ENCODE results near the gene PSME1.

PSME1 gene

DNA sequence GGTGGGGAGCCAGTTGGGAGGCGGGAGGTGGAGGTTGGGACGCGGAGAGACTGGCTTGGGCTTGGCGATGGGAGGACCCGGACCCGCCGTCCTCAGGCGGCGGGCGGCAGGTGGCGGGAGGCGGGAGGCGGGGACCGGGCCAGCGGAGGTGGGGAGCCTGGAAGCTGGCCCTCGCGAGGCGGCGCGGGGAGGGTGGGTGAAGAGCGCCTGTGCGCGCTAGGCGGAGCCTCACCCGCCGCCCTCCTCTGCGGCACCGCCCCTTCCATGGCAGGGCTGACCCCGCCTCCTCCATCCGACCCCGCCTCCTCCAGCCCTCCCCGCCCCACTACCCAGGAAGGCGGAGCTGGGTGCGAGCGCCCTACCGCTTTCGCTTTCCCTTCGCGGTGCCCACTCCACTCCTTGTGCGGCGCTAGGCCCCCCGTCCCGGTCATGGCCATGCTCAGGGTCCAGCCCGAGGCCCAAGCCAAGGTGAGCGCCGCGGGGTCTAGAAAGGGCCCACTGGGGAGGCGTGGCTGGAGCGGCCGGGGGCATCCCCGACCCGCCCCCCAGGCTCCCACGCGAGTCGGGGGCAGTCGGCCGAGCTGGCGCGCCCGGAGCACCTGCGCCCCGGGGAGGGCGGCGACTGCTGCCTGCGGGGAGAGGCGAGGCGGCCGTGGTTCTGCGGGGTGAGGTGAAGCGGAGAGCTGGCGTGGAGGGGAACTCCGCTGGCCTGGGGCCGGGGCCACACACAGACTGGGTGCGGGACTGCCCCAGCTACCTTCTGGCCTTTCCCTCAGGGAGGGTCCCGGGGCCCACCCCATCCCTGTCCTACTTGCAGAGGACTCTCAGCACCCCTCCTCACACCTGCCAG is at the start of gene PSME1:
Gene PSME1 (plus strand): TSS at position 361 of the 850 bp plus-strand sequence. CDS start 69 bp downstream, at position 430.
- DNase-seq: peak; percentile 80

DNA sequence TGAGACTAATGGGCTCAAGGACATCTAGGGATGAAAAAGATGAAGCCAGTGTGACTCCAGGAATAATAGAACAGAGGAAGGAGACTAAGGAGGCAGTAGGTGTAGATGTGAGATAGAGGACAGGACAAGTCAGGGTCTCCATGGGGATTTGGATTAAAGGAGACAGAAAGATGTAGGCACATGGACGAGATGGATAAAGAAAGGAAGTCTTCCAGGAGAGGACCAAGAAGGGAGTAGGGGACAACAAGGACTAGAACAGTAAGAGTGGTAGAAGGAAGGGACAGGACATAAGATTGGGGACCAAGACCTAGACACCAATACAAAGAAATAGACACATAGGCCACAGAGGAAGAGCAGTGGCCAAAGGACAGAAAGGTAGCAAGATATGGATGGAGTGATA is 49.0 kb upstream of the PSME1 start:
- DNase-seq: no peak

DNA sequence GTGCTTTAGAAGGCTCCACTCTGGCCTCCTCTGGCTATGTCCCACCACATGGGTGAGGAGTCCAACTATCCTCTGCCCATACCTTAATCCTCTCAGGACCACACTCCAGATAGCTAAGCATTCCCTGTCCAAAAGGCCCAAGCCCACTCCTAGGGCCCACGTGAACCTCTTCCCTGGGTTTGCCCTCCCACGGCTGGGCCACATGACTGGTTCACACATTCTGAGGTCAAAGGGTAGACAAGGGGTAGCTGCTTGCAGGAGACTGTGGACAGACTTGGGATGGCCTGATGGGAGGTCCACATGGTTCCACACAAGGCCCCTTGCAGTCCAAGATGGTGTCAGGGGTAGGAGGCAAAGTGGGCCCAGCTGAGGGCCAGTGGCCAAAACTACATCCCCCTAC is 47.9 kb upstream of the PSME1 start:
- no peak for DNase-seq

DNA sequence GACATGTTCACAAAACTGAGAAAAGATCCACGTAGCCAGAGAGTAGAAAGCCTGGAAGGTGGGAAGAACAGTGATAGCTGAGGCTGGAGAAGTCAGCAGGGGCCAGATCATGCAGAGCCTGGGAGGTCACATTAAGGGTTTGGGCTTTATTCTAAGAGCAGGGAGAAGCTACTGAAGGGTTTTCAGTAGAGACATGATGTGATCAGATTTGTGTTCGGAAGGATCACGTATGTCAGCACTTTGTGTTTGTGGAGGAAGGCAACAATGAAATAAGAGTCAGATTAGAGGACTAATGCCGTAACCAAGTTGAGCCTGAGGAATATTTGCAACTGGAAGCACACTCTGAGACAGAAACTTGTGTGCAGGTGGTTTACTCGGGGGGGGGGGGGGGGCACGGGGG is 46.1 kb upstream of the PSME1 start:
- DNase-seq: no peak

DNA sequence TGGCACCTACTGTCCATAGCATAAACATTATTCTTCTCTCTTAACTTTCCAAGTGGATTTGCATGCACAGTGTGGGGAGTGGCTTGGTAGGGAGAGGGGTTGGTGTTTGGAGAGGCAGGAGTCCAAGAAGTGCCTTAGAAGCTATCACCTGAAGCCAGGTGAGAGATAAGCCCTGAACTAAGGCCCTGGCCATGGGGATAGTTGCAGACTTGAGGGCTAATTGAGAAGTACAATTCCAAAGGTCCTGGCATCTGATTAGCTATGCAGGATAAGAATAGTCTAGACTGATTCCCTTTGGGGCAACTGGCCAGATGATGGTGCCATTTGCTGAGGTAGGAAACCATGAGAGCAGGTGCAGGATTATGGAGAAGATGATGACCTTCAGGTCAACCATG is 43.9 kb upstream of the PSME1 start:
- DNase-seq: no peak

DNA sequence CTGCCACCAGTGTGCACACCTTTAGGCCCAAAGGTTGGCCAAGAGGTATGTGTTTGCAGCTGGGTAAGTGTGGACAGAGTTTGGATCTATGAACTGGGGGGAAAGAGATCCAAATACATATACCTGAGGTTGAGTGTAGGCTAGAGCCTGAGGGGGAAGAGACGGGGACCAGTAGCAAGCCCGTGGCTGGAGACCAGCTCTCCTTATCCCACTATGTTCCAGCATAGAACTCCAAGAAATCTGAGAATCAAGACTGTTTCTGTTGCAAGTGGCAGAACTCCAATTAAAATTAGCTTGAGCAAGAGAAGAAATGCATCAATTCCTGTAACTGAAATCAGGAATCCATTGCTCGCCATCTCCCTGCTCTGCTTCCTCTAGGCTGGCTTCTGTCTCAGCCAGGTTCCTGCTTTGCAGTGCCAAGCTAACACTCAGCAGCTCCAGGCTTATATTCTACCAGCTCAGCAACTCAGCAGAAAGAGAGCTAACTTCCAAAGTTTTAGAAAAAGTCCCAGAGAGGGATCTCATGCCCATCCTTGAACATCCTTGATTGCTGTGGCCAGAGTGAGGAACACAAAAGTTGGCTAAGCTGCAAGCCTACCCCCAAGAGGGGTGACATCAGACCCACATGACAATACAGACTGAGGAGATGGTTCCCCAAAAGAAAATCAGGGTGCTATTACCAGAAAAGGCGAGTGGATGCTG is 43.3 kb upstream of the PSME1 start:
- no peak for DNase-seq

DNA sequence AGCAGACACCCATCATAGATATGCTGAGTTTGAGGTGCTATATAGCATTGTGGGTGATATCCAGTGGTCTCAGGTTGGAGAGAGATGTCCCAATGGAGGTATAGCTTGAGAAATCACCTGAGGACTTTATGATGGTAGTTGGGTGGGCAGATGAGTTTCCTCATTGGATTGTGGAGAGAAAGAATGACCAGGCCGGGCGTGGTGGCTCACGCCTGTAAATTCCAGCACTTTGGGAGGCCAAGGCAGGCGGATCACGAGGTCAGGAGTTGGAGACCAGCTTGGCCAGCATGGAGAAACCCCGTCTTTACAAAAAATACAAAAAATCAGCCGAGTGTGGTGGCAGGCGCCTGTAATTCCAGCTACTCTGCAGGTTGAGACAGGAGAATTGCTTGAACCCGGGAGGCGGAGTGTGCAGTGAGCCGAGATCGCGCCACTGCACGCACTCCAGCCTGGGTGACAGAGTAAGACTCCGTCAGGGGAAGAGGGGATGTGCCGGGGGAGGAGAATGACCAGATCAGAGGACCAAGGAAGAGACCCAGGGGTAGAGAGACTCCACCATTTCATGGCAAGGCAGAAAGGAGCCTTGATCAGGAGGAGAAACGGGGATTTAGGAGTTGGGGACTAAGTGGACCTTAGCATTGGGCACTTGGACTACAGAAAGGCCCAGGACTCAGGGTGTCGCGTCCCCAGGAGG is 42.6 kb upstream of the PSME1 start:
- no peak for DNase-seq

DNA sequence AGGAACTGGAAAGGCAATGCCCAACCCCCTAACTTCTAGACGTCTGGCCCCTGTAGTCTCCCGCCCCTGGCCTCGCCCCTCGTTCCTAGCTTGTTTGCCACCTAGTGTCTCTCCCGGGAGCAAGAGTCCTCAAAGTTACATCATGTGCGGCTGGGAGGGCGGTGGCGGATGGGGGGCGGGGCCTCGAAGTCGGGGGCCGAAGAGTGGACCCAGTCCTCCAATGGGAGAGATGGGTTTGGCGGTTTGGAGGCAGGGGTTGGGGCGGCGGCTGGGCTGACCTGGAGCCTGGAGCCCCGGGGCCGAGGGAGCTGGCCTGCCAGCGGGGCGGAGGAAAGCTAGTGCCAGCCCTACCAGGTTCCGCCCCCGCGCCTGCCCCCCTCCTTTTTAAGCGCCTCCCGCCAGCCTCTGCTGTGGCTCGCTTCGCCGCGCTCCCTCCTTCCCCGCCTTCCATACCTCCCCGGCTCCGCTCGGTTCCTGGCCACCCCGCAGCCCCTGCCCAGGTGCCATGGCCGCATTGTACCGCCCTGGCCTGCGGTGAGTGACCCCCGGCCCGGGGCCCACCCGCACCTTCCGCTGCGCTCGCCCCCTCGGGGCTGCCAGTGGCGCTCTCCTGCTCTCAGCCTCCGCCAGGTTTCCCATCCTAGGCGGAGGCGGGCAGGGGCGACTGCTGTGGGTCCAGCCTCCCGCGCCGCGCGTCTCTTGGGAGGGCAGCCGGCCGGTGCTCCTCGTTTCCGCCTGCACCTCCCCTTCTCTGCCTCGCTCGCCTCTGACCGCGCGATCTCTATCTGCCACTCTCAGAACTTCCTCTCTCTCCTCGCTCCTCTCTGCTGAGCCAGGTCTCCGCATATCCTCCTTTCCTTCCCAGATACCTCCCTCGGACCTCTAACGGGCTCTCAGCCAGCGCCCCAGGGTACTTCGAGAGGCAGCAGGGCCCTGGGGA is 41.8 kb upstream of the PSME1 start, which contains the start of gene PCK2:
Gene PCK2 (plus strand): TSS at position 411 of the 940 bp plus-strand sequence. CDS start 95 bp downstream, at position 506.
- peak; percentile 91 for DNase-seq

DNA sequence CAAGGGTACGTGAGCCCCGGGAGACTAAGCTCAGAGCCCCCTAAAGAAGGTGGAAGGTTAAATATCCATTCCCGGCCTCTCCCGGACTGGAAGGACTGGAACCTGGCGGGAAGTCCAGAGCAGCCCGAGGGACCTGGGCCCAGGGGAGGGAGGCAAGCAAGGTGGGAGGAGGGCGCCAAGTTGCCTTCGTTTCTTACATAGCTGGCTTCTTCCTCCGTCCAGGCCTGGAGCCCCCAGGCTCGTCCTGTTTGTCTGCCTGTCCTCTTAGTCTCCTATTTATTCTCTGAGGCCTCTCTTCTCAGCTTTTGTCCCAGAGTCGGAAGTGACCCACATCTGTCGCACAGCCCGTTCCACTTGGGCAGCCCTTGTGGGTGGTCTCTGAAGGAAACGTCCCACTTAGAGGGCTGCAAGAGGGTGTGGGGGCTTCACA is 41.1 kb upstream of the PSME1 start:
- no peak for DNase-seq

DNA sequence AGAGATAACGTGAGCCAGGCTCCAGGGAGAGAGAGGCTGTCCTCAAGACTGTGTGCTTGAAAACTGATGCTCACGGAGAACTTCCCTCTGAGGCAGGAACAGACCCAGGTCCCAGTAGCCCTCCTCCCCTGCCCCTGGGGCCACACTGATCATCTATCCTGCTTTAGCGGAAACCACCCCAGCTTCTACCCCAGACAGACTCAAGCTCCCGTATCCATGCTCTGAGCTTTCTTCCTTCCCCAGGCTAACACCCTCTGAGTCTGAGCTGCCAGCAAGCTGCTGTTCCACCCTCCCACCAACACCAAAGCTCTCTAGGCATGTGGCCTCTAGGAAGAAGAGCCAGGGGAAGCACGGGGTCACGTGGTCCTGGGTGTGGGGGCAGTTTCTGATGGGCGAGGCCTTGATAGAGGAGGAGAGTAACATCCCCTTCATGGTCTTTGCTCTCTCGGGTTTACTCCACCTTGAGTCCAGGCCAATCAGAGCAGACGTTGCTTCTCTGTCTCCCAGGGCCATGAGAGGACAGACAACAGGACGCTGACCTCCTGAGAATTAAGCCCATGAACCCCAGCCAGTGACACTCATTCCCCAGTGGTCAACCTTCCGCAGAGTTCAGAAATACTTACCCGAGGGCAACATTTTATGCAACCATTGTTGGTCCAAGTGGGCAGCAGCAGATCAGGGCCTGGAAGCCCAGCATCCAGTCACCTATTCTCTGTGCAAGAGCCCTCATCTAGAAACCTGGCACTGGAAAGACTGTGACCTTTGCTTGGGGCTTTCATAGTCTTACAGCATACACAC is 40.5 kb upstream of the PSME1 start:
- peak; percentile 28 for DNase-seq

DNA sequence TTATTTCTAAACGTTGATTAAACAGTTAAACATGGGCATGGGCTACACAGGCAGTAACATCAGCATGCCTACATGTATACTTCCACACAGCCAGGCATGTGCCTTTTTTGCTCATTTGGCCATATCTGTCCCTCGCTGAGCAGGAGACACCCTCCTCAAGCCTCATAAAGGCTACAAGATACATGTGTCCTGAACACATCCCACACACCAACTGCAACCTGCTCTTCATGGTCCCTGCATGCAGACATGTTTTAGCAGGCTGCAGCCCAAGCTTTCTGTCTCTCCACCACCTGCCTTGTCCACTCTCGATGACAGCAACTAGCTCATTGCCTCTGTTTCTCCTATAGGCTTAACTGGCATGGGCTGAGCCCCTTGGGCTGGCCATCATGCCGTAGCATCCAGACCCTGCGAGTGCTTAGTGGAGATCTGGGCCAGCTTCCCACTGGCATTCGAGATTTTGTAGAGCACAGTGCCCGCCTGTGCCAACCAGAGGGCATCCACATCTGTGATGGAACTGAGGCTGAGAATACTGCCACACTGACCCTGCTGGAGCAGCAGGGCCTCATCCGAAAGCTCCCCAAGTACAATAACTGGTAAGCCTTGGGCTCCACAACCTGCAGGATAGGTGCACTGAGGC is 39.3 kb upstream of the PSME1 start:
- DNase-seq: no peak

DNA sequence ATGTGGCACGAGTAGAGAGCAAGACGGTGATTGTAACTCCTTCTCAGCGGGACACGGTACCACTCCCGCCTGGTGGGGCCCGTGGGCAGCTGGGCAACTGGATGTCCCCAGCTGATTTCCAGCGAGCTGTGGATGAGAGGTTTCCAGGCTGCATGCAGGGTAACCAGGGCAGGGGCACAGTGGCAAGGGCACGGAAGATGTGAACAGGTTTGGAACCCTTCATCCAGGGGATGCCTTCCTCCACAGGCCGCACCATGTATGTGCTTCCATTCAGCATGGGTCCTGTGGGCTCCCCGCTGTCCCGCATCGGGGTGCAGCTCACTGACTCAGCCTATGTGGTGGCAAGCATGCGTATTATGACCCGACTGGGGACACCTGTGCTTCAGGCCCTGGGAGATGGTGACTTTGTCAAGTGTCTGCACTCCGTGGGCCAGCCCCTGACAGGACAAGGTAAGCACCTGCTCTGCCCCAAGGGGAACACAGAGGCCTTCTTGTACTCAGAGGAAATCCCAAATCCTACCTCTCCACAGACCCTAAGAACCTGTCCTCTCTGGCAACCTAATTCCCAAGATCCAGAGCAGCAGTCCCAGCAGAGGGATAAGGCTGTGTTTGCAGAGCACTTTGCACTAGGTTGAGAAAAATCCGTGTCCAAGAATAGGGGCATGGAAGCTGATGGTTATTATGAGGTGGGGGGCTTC is 37.6 kb upstream of the PSME1 start:
- DNase-seq: no peak

DNA sequence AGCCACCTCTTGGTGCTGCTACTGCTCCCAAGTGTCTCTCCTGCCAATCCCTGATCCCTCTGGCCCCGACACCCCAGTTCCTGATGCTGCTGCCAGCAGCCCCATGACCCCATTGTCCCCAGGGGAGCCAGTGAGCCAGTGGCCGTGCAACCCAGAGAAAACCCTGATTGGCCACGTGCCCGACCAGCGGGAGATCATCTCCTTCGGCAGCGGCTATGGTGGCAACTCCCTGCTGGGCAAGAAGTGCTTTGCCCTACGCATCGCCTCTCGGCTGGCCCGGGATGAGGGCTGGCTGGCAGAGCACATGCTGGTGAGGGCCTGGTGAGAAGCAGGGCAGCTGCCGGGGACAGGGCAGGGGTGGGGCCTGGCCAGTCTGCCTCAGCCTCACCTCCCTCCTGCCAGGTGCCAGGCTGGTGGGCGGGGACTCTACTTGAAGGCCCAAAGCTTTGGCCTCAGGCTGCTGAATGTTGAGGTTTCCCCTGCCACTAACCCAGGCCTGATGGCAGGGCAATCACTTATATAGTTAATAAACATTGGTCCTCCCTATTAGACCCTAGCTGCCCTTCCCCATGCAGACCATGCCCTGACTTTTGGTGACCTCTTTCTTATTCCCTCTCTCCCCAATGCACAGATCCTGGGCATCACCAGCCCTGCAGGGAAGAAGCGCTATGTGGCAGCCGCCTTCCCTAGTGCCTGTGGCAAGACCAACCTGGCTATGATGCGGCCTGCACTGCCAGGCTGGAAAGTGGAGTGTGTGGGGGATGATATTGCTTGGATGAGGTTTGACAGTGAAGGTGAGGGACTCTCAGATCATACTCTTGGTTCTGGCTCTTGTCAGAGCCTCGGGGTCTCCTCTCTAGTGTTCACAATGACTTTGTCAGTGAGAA is 36.8 kb upstream of the PSME1 start:
- no peak for DNase-seq

DNA sequence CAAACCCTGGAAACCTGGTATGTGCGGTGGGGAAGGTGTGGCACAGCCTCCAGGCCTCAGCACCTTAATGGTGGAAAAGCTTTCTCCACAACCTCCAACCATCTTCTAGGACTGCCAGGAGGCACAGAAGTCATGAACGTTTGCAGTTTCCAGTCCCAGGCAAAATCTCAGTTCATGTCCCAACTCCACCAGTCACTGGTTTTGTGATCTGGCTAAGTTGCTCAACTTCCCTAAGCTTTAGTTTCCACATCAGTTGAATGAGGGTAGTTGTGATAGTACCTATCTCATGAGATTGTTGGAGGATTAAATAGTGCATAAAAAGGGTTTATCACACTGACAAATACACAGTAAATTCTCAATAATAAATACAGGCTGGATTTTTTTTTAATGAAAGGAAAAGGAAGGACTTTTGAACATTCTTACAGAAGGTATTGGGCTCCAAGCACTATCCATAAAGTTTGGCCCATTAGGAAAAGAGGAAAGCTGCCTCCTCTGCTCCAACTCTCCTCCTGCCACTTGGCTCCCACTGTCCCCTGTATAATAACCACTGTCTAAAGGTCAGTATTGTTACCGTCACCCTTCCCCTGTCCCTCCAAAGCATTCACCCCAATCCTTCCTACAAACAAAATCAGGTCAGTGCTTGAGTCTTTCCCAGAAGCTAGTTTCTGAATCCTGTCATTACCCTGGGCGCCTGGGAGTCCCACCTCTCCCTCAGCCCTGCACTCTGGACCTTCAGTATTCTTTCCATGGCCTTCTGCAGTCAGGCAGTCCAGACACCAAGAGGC is 35.6 kb upstream of the PSME1 start:
- DNase-seq: peak; percentile 34

DNA sequence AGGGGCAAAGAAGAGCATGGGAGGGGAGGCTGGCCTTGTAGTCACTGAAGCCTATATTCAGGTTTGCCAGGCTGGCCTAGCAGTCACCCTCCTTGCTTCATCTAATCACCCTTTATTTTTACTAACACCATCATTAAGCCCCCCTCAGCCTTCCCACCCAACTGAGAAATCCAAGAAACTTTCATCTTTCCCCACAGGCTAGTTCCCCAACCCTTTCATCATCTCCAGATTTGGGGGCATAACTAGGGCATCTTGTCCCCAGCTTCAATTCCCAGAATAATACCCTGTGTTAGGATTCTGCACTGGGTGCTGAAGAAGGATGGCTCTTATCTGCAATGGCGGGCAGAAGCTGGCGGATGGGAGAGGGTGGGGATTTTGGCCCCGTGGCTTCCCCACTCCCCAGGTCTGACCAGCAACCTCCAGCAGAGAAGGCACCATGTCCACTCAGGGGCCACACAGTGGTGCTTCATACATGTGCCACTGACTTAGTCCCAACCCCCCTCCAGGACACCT is 35.0 kb upstream of the PSME1 start:
- DNase-seq: no peak

DNA sequence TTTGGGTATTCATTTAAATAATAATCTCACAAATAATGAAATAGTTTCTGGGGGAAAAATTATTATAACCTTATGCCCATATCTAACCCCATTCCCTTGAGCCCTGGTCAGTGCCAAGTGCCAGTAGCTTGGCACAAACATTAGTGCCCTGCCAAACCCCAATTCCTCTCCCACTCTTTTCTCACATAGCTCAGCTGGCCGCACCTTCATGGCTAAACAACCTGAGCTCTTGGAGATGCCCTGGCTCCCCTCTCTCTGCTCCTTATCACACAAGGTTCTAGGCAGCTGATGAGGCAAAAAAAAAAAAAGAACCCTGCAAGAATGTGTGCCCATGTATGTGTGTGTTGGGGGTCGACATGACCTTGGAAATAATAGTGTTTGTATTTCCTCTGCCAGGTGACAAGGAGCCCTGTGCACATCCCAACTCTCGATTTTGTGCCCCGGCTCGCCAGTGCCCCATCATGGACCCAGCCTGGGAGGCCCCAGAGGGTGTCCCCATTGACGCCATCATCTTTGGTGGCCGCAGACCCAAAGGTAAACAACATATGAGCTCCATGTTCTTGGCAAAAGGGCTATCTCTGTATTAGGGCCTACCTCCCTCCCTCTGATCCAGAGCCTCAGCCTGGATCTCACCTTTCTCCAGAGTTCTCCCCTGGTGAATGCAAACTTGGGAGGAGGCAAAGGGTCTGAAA is 33.5 kb upstream of the PSME1 start:
- no peak for DNase-seq

DNA sequence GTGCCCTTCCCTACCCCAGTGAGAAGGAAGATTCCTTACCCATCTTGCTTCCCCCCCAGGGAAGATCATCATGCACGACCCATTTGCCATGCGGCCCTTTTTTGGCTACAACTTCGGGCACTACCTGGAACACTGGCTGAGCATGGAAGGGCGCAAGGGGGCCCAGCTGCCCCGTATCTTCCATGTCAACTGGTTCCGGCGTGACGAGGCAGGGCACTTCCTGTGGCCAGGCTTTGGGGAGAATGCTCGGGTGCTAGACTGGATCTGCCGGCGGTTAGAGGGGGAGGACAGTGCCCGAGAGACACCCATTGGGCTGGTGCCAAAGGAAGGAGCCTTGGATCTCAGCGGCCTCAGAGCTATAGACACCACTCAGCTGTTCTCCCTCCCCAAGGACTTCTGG is 32.5 kb upstream of the PSME1 start:
- DNase-seq: no peak

All from MV-4-11 (cell line).